Measurements from ENCODE around the gene ENTREP1. TPM values are rescaled to one million over a fixed set of nuclear protein-coding genes. Genes with fewer than 3 reads are reported as not detected.

Gene ENTREP1
- total RNA-seq, 1 donor from 2014 or later = 1.8 TPM

DNA sequence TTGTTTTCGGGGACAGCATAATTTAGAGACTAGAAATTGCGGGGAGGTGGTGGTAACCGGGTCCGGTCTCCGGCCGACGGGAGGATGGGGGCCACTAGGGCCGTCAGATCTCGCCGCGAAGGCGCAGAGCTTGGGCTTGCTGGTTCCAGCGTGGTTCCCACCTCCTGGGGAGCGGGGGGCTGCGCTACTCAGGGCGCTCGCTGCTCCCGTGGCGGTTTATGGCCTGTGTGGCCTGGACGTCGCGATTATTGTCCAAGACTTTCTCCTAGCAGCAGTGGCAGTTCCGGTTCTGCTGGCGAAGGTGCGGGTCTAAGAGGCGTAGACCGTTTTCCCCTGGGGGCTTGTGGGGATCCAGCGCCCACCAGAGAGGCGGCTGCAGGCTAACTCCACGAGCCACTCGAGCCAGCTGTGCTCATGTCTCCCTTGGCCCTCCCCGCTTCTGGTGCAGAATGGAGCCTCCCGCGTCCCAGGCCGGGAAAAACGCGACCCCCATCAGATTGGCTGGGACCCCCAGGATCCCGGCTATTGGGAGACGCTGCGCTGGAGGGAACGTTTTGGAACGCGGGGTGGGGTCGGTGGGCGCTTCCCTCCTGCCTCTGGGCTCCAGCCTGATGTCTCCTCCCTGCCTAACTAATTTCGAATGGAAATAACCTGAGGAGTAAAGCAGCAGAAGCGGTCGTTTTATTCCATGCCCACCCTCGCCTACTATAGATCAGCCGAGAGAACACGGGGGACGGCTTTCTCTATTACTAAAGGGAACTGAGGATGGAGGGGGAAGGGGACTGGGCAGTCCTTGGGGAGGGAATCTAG, 87.1 kb downstream of the ENTREP1 start:
- Mint-ChIP-seq H3K27me3 (ENCODE audit: insufficient read depth, low read depth) (peaks cover 5% of the 10 kb centered on the region), H3K27ac (no peak overlapping the region), H3K9me3 (peaks cover 2% of the 10 kb centered on the region), H3K36me3 (no peaks in the 10 kb centered on the region), H3K4me3 (no peak overlapping the region), H3K4me1 (peaks cover 7% of the 10 kb centered on the region)
- no peak overlapping the region for H3K4me2 ChIP-seq
- no peak overlapping the region for H3K9ac ChIP-seq
- DNase-seq (ENCODE audit: low spot score) = no peak
- H2AFZ ChIP-seq (replicated peaks) = peak overlapping the region; percentile 94
- H3K9me3 ChIP-seq (ENCODE audit: low read depth) = no peaks in the 10 kb centered on the region
- no peaks in the 10 kb centered on the region for H3K27me3 ChIP-seq
- no peaks in the 10 kb centered on the region for H4K20me1 ChIP-seq (ENCODE audit: low read depth)
- no peaks in the 10 kb centered on the region for H3K79me2 ChIP-seq (ENCODE audit: low read depth)
- no peaks in the 10 kb centered on the region for H3K36me3 ChIP-seq
- H3F3A ChIP-seq (ENCODE audit: low read depth) = peaks cover 8% of the 10 kb centered on the region
- no peak overlapping the region for H3K4me3 ChIP-seq
- TF ChIP-seq EZH2phosphoT487 (IDR thresholded peaks at IDR 0.05) (no peak), EZH2 (IDR thresholded peaks at IDR 0.05) (no peak)
- TF ChIP-seq, protein P1, sequence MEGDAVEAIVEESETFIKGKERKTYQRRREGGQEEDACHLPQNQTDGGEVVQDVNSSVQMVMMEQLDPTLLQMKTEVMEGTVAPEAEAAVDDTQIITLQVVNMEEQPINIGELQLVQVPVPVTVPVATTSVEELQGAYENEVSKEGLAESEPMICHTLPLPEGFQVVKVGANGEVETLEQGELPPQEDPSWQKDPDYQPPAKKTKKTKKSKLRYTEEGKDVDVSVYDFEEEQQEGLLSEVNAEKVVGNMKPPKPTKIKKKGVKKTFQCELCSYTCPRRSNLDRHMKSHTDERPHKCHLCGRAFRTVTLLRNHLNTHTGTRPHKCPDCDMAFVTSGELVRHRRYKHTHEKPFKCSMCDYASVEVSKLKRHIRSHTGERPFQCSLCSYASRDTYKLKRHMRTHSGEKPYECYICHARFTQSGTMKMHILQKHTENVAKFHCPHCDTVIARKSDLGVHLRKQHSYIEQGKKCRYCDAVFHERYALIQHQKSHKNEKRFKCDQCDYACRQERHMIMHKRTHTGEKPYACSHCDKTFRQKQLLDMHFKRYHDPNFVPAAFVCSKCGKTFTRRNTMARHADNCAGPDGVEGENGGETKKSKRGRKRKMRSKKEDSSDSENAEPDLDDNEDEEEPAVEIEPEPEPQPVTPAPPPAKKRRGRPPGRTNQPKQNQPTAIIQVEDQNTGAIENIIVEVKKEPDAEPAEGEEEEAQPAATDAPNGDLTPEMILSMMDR (IDR thresholded peaks at IDR 0.05) = no peak
- no peak overlapping the region for H3K27ac ChIP-seq
- peaks cover 13% of the 10 kb centered on the region for H3K4me1 ChIP-seq

GRCh38 chr9:69412741-69413150, 87.7 kb downstream of the ENTREP1 start:
- H3K27me3 ChIP-seq = no peaks in the 10 kb centered on the region
- TF ChIP-seq EZH2 (IDR thresholded peaks at IDR 0.05) (no peak), EZH2phosphoT487 (IDR thresholded peaks at IDR 0.05) (no peak)
- TF ChIP-seq, protein P1 (IDR thresholded peaks at IDR 0.05) = peak; percentile 81
- no peak overlapping the region for H3K4me3 ChIP-seq
- peak; percentile 84 for DNase-seq (ENCODE audit: low spot score)
- Mint-ChIP-seq H3K27me3 (ENCODE audit: insufficient read depth, low read depth) (peaks cover 5% of the 10 kb centered on the region), H3K27ac (no peak overlapping the region), H3K36me3 (no peaks in the 10 kb centered on the region), H3K9me3 (peaks cover 2% of the 10 kb centered on the region), H3K4me1 (peaks cover 7% of the 10 kb centered on the region), H3K4me3 (no peak overlapping the region)
- H3K79me2 ChIP-seq (ENCODE audit: low read depth) = no peaks in the 10 kb centered on the region
- H3K4me1 ChIP-seq = peaks cover 13% of the 10 kb centered on the region
- H3F3A ChIP-seq (ENCODE audit: low read depth) = peaks cover 8% of the 10 kb centered on the region
- no peak overlapping the region for H3K9ac ChIP-seq
- H3K27ac ChIP-seq = no peak overlapping the region
- no peaks in the 10 kb centered on the region for H4K20me1 ChIP-seq (ENCODE audit: low read depth)
- no peaks in the 10 kb centered on the region for H3K9me3 ChIP-seq (ENCODE audit: low read depth)
- H3K4me2 ChIP-seq = peak overlapping the region; percentile 45
- H3K36me3 ChIP-seq = no peaks in the 10 kb centered on the region
- peak overlapping the region; percentile 94 for H2AFZ ChIP-seq (replicated peaks)

- Histone ChIP-seq H3F3A (ENCODE audit: low read depth) (no peaks in the 10 kb centered on the region), H3K9ac (no peak overlapping the region), H3K27me3 (no peaks in the 10 kb centered on the region), H2AFZ (replicated peaks) (no peak overlapping the region), H3K36me3 (no peaks in the 10 kb centered on the region), H3K27ac (no peak overlapping the region), H3K9me3 (ENCODE audit: low read depth) (no peaks in the 10 kb centered on the region), H3K4me1 (no peaks in the 10 kb centered on the region), H3K79me2 (ENCODE audit: low read depth) (no peaks in the 10 kb centered on the region), H4K20me1 (ENCODE audit: low read depth) (no peaks in the 10 kb centered on the region), H3K4me3 (no peak overlapping the region), H3K4me2 (no peak overlapping the region)
- DNase-seq (ENCODE audit: low spot score) = no peak
- H3K27me3 Mint-ChIP-seq (ENCODE audit: insufficient read depth, low read depth) = peaks cover 2% of the 10 kb centered on the region
- no peaks in the 10 kb centered on the region for H3K36me3 Mint-ChIP-seq
- no peak overlapping the region for H3K4me3 Mint-ChIP-seq
- H3K27ac Mint-ChIP-seq = no peak overlapping the region
- peaks cover 14% of the 10 kb centered on the region for H3K9me3 Mint-ChIP-seq
- TF ChIP-seq EZH2 (IDR thresholded peaks at IDR 0.05) (no peak), EZH2phosphoT487 (IDR thresholded peaks at IDR 0.05) (no peak)
- TF ChIP-seq, protein P1 (IDR thresholded peaks at IDR 0.05) = no peak
- H3K4me1 Mint-ChIP-seq = no peaks in the 10 kb centered on the region
These were observed 95.7 kb downstream of the ENTREP1 start for GRCh38 chr9:69420611-69421270.

All from neural progenitor cell (in vitro differentiated cells).